HL-60 (cell line): ENCODE results near the gene STRA8.

Experiments used
- DNase-seq, 2 experiments: peaks; one replicate each; pipeline ENCODE4 v3.0.0-alpha.2; 2010 to 2020; ENCODE audit warnings: low read depth in 1 of 2, low spot score in 1 of 2
- H3K27ac ChIP-seq: fragments of 250-450 bp; sonication (Bioruptor Pico); replicated peaks from 2 replicates; pipeline ENCODE4 v1.5.1; 2020; ENCODE audit warnings: mild to moderate bottlenecking, moderate library complexity
- H3K27me3 ChIP-seq: fragments of 250-450 bp; sonication (Bioruptor Pico); 2 replicates; pipeline ENCODE4 v1.5.1; 2021; ENCODE audit warnings: mild to moderate bottlenecking, moderate library complexity; ENCODE audit not compliant: insufficient read depth, poor library complexity, severe bottlenecking
- H3K4me3 ChIP-seq: replicated peaks from 2 replicates; pipeline ENCODE4 v1.5.1; 2011; ENCODE audit warnings: mild to moderate bottlenecking, control low read depth, low read length; ENCODE audit not compliant: insufficient read depth
- CTCF ChIP-seq: IDR thresholded peaks from one replicate; pipeline ENCODE4 v1.5.1; 2011; ENCODE audit warnings: low read length, control low read depth, inconsistent platforms; ENCODE audit not compliant: insufficient read depth
- GABPA ChIP-seq: IDR thresholded peaks from 2 replicates; pipeline ENCODE4 v1.6.1; 2012; ENCODE audit warnings: low read depth
- POLR2AphosphoS5 ChIP-seq: IDR thresholded peaks from 2 replicates; pipeline ENCODE4 v1.6.1; 2012; ENCODE audit warnings: low read depth
- REST ChIP-seq: IDR thresholded peaks from 2 replicates; pipeline ENCODE4 v1.6.1; 2012; ENCODE audit warnings: low read depth; ENCODE audit not compliant: insufficient replicate concordance
- SPI1 ChIP-seq: IDR thresholded peaks from 2 replicates; pipeline ENCODE4 v1.6.1; 2012; ENCODE audit warnings: low read depth, mild to moderate bottlenecking, borderline replicate concordance

STRA8 gene

DNA sequence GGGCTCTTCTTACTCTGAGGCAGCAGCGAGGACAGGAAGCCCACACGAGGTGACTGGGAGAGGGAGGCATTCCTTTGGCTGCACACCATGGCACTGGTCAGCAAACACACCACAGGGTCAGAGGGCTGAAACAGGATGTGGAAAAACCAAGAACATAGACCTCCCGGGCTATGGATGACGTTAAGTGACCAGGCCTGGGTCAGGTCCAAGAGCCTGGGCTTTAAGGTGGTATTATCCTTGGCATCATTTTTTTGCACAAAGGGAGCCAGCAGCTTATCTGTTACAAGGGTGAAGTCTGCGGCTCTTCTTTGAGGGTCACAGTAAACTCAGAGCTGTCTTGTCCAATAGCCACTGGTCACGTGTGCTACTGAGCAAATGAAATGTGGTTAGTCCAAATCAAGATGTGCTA is 29.3 kb upstream of the STRA8 start:
- DNase-seq: no peak
- no peaks in the 10 kb centered on the region for H3K27me3 ChIP-seq
- TF ChIP-seq SPI1 (no peak), REST (no peak), CTCF (no peak), POLR2AphosphoS5 (no peak), GABPA (no peak)
- H3K4me3 ChIP-seq: no peak overlapping the region
- no peak overlapping the region for H3K27ac ChIP-seq

GRCh38 chr7:135204876-135205275 is 28.8 kb upstream of the STRA8 start:
- H3K27me3 ChIP-seq: no peaks in the 10 kb centered on the region
- H3K27ac ChIP-seq: no peak overlapping the region
- H3K4me3 ChIP-seq: no peak overlapping the region
- no peak for TF ChIP-seq GABPA
- no peak for TF ChIP-seq POLR2AphosphoS5
- no peak for TF ChIP-seq REST
- TF ChIP-seq CTCF: no peak
- no peak for TF ChIP-seq SPI1
- DNase-seq: no peak

- Histone ChIP-seq H3K27me3 (no peaks in the 10 kb centered on the region), H3K27ac (no peak overlapping the region), H3K4me3 (no peak overlapping the region)
- TF ChIP-seq GABPA (no peak), SPI1 (no peak), REST (no peak), CTCF (no peak), POLR2AphosphoS5 (no peak)
- DNase-seq: no peak
These were observed 27.8 kb upstream of the STRA8 start for GRCh38 chr7:135205850-135206249.
